WTC11 (cell line): ENCODE measurements around the gene NDE1. TPM values are rescaled to one million over a fixed set of nuclear protein-coding genes. Genes with fewer than 3 reads are reported as not detected.

Experiments used
- ATAC-seq: fragments of 200-7000 bp; cut with Tn5 transposase; 2 replicates; pipeline ENCODE4 v1.10.0; 2021; ENCODE audit warnings: mild to moderate bottlenecking, moderate library complexity
- CTCF ChIA-PET: fragments of 300-600 bp; sonication (Branson Sonifier 250); formaldehyde crosslinking; loops from one replicate; lab custom pipeline; 2021; ENCODE audit warnings: antibody characterized with exemption; lab: Charles Lee
- POLR2A ChIA-PET: fragments of 350-600 bp; sonication (Branson Sonifier 250); formaldehyde crosslinking; loops from one replicate; lab custom pipeline; 2021; ENCODE audit warnings: antibody characterized with exemption; lab: Charles Lee
- DNase-seq: peaks from one replicate; pipeline ENCODE4 v3.0.0; 2021; ENCODE audit warnings: low spot score
- H3K27ac Mint-ChIP-seq: 2 replicates; pipeline ENCODE4 v1.8.0; 2021; ENCODE audit warnings: mixed read lengths
- H3K27me3 Mint-ChIP-seq: 2 replicates; pipeline ENCODE4 v1.8.0; 2021; ENCODE audit warnings: low read depth, mild to moderate bottlenecking, moderate library complexity, mixed read lengths
- H3K36me3 Mint-ChIP-seq: 2 replicates; pipeline ENCODE4 v1.8.0; 2021; ENCODE audit warnings: mixed read lengths
- H3K4me1 Mint-ChIP-seq: 2 replicates; pipeline ENCODE4 v1.8.0; 2022; ENCODE audit warnings: mixed read lengths
- H3K4me3 Mint-ChIP-seq: 2 replicates; pipeline ENCODE4 v1.8.0; 2021; ENCODE audit warnings: mild to moderate bottlenecking, moderate library complexity, mixed read lengths
- H3K9me3 Mint-ChIP-seq: 2 replicates; pipeline ENCODE4 v1.8.0; 2021; ENCODE audit warnings: mixed read lengths
- FOXK1 ChIP-seq: sonication (generic); formaldehyde crosslinking; IDR thresholded peaks from 2 replicates; pipeline ENCODE4 v1.8.0; 2022; ENCODE audit warnings: mild to moderate bottlenecking, moderate library complexity, missing genetic modification reagents
- GTF2I ChIP-seq: fragments of 250-450 bp; sonication (Bioruptor Pico); conservative IDR thresholded peaks from 2 replicates; pipeline ENCODE4 v1.4.0; 2021; ENCODE audit warnings: mild to moderate bottlenecking
- JAZF1 ChIP-seq: fragments of 250-450 bp; sonication (Bioruptor Pico); IDR thresholded peaks from 2 replicates; pipeline ENCODE4 v1.9.0; 2021; ENCODE audit warnings: moderate library complexity, mild to moderate bottlenecking, inconsistent platforms
- NR2C2 ChIP-seq: sonication (generic); formaldehyde crosslinking; IDR thresholded peaks from 2 replicates; pipeline ENCODE4 v1.8.0; 2022; ENCODE audit warnings: mild to moderate bottlenecking, missing genetic modification reagents
- PRRX2 ChIP-seq: fragments of 250-450 bp; sonication (Bioruptor Pico); IDR thresholded peaks from 2 replicates; pipeline ENCODE4 v1.8.0; 2021; ENCODE audit warnings: mild to moderate bottlenecking
- RELA ChIP-seq: sonication (generic); formaldehyde crosslinking; IDR thresholded peaks from 2 replicates; pipeline ENCODE4 v1.8.1; 2022; ENCODE audit warnings: missing genetic modification reagents, mild to moderate bottlenecking, borderline replicate concordance
- SMAD3 ChIP-seq: sonication (generic); formaldehyde crosslinking; IDR thresholded peaks from 2 replicates; pipeline ENCODE4 v1.8.0; 2022; ENCODE audit warnings: missing genetic modification reagents, mild to moderate bottlenecking, borderline replicate concordance
- SMAD4 ChIP-seq: sonication (generic); formaldehyde crosslinking; IDR thresholded peaks from 2 replicates; pipeline ENCODE4 v1.8.0; 2022; ENCODE audit warnings: mild to moderate bottlenecking, missing genetic modification reagents
- TCF7 ChIP-seq: sonication (generic); formaldehyde crosslinking; IDR thresholded peaks from 2 replicates; pipeline ENCODE4 v1.8.0; 2022; ENCODE audit warnings: mild to moderate bottlenecking, low read depth, missing genetic modification reagents, moderate library complexity
- TEAD1 ChIP-seq: sonication (generic); formaldehyde crosslinking; IDR thresholded peaks from 2 replicates; pipeline ENCODE4 v1.8.0; 2022; ENCODE audit warnings: mild to moderate bottlenecking, missing genetic modification reagents
- ZNF263 ChIP-seq: sonication (generic); formaldehyde crosslinking; IDR thresholded peaks from 2 replicates; pipeline ENCODE4 v1.8.1; 2022; ENCODE audit warnings: low read depth, mild to moderate bottlenecking, moderate library complexity, missing genetic modification reagents
- total RNA-seq: library from RNA; stranded (reverse); gene quantifications from 3 replicates; pipeline ENCODE4 v1.2.3, GENCODE V29; 2021
- TF ChIP-seq, protein P1 (sequence below): sonication (generic); formaldehyde crosslinking; IDR thresholded peaks from 2 replicates; pipeline ENCODE4 v1.8.0; 2022; ENCODE audit warnings: mild to moderate bottlenecking, missing genetic modification reagents
- TF ChIP-seq, protein P2 (sequence below): sonication (generic); formaldehyde crosslinking; IDR thresholded peaks from 2 replicates; pipeline ENCODE4 v1.8.0; 2023; ENCODE audit warnings: missing genetic modification reagents
- TF ChIP-seq, protein P3 (sequence below): sonication (generic); formaldehyde crosslinking; conservative IDR thresholded peaks from 2 replicates; pipeline ENCODE4 v1.8.1; 2022; ENCODE audit warnings: mild to moderate bottlenecking, missing genetic modification reagents
- TF ChIP-seq, protein P4 (sequence below): fragments of 250-450 bp; sonication (Bioruptor Pico); IDR thresholded peaks from 2 replicates; pipeline ENCODE4 v1.9.0; 2021; ENCODE audit warnings: moderate library complexity, mild to moderate bottlenecking, inconsistent platforms, borderline replicate concordance
- TF ChIP-seq, protein P5 (sequence below): sonication (generic); formaldehyde crosslinking; IDR thresholded peaks from 2 replicates; pipeline ENCODE4 v1.8.0; 2022; ENCODE audit warnings: mild to moderate bottlenecking, missing genetic modification reagents
- TF ChIP-seq, protein P6 (sequence below): sonication (generic); formaldehyde crosslinking; IDR thresholded peaks from 2 replicates; pipeline ENCODE4 v1.8.1; 2022; ENCODE audit warnings: low read depth, missing genetic modification reagents, borderline replicate concordance
- TF ChIP-seq, protein P7 (sequence below): sonication (generic); formaldehyde crosslinking; IDR thresholded peaks from 2 replicates; pipeline ENCODE4 v1.8.0; 2022; ENCODE audit warnings: mild to moderate bottlenecking, missing genetic modification reagents
- TF ChIP-seq, protein P8 (sequence below): sonication (generic); formaldehyde crosslinking; IDR thresholded peaks from 2 replicates; pipeline ENCODE4 v1.8.1; 2023; ENCODE audit warnings: mild to moderate bottlenecking, missing genetic modification reagents, borderline replicate concordance

The NDE1 gene
- total RNA-seq, 1 experiment from 2014 or later: 39.4 TPM

DNA sequence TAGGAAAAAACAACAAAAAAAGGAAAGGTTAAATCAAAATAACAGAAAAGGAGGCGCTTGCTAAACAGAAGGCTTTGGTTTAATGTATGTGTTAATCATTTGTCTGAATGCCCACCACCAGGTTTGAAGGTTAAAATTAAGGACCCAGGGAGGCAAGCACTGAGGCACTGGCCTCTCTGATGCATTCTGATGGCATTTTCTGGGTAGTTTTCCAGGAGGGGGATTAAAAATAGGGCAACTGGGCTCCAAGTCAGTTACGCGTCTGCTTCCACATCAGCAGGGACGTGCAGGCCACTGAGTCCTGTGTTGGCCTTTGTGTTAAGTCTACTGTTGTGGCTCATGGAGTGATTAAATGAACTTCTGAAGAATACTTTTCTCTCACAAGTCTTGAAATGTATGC, 34.0 kb upstream of the NDE1 start (continued):
- TF ChIP-seq, protein P1, sequence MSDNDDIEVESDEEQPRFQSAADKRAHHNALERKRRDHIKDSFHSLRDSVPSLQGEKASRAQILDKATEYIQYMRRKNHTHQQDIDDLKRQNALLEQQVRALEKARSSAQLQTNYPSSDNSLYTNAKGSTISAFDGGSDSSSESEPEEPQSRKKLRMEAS (CRISPR knock-in tag): no peak
- TF ChIP-seq RELA (CRISPR knock-in tag) (no peak), FOXK1 (no peak), ZNF263 (CRISPR knock-in tag) (no peak)
- TF ChIP-seq, protein P2, sequence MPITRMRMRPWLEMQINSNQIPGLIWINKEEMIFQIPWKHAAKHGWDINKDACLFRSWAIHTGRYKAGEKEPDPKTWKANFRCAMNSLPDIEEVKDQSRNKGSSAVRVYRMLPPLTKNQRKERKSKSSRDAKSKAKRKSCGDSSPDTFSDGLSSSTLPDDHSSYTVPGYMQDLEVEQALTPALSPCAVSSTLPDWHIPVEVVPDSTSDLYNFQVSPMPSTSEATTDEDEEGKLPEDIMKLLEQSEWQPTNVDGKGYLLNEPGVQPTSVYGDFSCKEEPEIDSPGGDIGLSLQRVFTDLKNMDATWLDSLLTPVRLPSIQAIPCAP (CRISPR knock-in tag): no peak
- TF ChIP-seq, protein P3, sequence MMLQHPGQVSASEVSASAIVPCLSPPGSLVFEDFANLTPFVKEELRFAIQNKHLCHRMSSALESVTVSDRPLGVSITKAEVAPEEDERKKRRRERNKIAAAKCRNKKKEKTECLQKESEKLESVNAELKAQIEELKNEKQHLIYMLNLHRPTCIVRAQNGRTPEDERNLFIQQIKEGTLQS (CRISPR knock-in tag): no peak
- TF ChIP-seq, protein P4, sequence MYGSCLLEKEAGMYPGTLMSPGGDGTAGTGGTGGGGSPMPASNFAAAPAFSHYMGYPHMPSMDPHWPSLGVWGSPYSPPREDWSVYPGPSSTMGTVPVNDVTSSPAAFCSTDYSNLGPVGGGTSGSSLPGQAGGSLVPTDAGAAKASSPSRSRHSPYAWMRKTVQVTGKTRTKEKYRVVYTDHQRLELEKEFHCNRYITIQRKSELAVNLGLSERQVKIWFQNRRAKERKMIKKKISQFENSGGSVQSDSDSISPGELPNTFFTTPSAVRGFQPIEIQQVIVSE (CRISPR knock-in tag): no peak
- TF ChIP-seq, all 79 proteins: peak for 0

DNA sequence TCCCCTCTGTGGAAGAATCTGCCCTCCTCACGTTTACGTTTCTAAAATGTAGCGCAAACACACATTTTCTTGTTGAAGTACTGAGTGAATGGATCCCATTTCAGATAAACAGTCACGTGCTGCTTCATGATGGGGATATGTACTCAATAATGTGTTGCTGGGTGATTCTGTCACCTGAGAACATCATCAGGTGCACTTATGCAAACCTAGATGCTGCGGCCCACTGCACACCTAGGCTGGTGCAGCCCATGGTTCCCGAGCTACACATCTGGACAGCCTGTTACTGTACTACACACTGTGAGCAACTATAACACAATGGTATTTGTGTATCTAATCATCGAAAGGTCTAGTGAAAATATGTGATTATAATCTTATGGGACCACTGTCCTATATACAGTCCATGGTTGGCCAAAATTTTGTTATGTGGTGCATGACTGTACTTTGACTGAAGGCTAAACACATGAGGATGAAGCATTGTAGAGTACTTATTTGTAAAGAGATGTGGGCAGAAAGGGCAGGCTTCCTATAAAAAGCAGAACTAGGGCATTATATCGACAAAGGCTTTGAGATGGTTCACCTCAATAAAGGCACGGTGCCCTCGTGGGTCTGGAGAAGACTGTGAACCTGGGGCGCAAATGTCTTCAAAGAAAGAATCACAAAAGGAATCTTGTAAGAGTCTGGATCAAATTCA, 33.4 kb upstream of the NDE1 start:
- no peak for ATAC-seq
- POLR2A ChIA-PET: no interaction called here
- TF ChIP-seq SMAD3 (no peak), TEAD1 (CRISPR knock-in tag) (no peak), TCF7 (CRISPR knock-in tag) (no peak), PRRX2 (CRISPR knock-in tag) (no peak), JAZF1 (no peak), NR2C2 (no peak), GTF2I (CRISPR knock-in tag) (no peak), RELA (CRISPR knock-in tag) (no peak)
- TF ChIP-seq, protein P5, sequence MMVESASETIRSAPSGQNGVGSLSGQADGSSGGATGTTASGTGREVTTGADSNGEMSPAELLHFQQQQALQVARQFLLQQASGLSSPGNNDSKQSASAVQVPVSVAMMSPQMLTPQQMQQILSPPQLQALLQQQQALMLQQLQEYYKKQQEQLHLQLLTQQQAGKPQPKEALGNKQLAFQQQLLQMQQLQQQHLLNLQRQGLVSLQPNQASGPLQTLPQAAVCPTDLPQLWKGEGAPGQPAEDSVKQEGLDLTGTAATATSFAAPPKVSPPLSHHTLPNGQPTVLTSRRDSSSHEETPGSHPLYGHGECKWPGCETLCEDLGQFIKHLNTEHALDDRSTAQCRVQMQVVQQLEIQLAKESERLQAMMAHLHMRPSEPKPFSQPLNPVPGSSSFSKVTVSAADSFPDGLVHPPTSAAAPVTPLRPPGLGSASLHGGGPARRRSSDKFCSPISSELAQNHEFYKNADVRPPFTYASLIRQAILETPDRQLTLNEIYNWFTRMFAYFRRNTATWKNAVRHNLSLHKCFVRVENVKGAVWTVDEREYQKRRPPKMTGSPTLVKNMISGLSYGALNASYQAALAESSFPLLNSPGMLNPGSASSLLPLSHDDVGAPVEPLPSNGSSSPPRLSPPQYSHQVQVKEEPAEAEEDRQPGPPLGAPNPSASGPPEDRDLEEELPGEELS (CRISPR knock-in tag): no peak
- TF ChIP-seq, all 79 proteins: peak for 0
- no peaks in the 10 kb centered on the region for H3K4me1 Mint-ChIP-seq
- no peak overlapping the region for H3K4me3 Mint-ChIP-seq
- no peak for DNase-seq
- H3K27ac Mint-ChIP-seq: no peak overlapping the region
- no peaks in the 10 kb centered on the region for H3K27me3 Mint-ChIP-seq
- CTCF ChIA-PET: no interaction called here
- peaks cover 64% of the 10 kb centered on the region for H3K36me3 Mint-ChIP-seq
- no peaks in the 10 kb centered on the region for H3K9me3 Mint-ChIP-seq

DNA sequence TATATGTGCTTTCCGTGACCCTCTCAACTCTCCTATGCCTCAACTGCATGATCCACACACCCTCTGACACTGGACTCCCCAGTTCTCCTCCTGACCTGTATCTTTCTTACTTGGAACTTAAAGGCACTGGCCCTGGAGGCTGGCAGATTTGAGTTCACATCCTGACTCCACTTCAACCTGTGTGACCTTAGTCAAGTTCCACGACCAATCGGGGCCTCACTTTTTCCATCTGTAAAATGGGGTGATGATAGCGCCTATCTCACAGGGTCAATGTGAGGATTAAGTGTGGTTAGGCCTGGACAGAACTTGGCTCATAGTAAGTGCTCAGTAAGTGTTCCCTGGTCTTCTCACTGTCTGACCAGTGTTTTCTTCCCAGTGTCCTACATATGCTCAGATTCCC, 32.1 kb upstream of the NDE1 start:
- H3K27ac Mint-ChIP-seq: no peak overlapping the region
- H3K36me3 Mint-ChIP-seq: peaks cover 59% of the 10 kb centered on the region
- H3K4me1 Mint-ChIP-seq: no peaks in the 10 kb centered on the region
- no peaks in the 10 kb centered on the region for H3K9me3 Mint-ChIP-seq
- H3K4me3 Mint-ChIP-seq: no peak overlapping the region
- no peak for DNase-seq
- H3K27me3 Mint-ChIP-seq: no peaks in the 10 kb centered on the region
- ChIA-PET CTCF (no interaction called here), POLR2A (no interaction called here)
- ATAC-seq: no peak
- TF ChIP-seq, protein P6, sequence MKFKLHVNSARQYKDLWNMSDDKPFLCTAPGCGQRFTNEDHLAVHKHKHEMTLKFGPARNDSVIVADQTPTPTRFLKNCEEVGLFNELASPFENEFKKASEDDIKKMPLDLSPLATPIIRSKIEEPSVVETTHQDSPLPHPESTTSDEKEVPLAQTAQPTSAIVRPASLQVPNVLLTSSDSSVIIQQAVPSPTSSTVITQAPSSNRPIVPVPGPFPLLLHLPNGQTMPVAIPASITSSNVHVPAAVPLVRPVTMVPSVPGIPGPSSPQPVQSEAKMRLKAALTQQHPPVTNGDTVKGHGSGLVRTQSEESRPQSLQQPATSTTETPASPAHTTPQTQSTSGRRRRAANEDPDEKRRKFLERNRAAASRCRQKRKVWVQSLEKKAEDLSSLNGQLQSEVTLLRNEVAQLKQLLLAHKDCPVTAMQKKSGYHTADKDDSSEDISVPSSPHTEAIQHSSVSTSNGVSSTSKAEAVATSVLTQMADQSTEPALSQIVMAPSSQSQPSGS: no peak
- TF ChIP-seq, protein P3 (CRISPR knock-in tag): no peak
- TF ChIP-seq RELA (CRISPR knock-in tag) (no peak), SMAD4 (no peak), TEAD1 (CRISPR knock-in tag) (no peak)
- TF ChIP-seq, protein P7, sequence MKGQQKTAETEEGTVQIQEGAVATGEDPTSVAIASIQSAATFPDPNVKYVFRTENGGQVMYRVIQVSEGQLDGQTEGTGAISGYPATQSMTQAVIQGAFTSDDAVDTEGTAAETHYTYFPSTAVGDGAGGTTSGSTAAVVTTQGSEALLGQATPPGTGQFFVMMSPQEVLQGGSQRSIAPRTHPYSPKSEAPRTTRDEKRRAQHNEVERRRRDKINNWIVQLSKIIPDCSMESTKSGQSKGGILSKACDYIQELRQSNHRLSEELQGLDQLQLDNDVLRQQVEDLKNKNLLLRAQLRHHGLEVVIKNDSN (CRISPR knock-in tag): no peak
- TF ChIP-seq, protein P8, sequence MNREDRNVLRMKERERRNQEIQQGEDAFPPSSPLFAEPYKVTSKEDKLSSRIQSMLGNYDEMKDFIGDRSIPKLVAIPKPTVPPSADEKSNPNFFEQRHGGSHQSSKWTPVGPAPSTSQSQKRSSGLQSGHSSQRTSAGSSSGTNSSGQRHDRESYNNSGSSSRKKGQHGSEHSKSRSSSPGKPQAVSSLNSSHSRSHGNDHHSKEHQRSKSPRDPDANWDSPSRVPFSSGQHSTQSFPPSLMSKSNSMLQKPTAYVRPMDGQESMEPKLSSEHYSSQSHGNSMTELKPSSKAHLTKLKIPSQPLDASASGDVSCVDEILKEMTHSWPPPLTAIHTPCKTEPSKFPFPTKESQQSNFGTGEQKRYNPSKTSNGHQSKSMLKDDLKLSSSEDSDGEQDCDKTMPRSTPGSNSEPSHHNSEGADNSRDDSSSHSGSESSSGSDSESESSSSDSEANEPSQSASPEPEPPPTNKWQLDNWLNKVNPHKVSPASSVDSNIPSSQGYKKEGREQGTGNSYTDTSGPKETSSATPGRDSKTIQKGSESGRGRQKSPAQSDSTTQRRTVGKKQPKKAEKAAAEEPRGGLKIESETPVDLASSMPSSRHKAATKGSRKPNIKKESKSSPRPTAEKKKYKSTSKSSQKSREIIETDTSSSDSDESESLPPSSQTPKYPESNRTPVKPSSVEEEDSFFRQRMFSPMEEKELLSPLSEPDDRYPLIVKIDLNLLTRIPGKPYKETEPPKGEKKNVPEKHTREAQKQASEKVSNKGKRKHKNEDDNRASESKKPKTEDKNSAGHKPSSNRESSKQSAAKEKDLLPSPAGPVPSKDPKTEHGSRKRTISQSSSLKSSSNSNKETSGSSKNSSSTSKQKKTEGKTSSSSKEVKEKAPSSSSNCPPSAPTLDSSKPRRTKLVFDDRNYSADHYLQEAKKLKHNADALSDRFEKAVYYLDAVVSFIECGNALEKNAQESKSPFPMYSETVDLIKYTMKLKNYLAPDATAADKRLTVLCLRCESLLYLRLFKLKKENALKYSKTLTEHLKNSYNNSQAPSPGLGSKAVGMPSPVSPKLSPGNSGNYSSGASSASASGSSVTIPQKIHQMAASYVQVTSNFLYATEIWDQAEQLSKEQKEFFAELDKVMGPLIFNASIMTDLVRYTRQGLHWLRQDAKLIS (CRISPR knock-in tag): no peak
